WTC11 (cell line): ENCODE measurements around the gene TSC22D2.

Source experiments
- ATF2 ChIP-seq: sonication (generic); formaldehyde crosslinking; IDR thresholded peaks from 2 replicates; pipeline ENCODE4 v1.8.1; 2022; ENCODE audit warnings: low read depth, missing genetic modification reagents, borderline replicate concordance
- CTCF ChIP-seq: fragments of 200-600 bp; IDR thresholded peaks from 2 replicates; pipeline ENCODE4 v1.8.0; 2022; ENCODE audit warnings: antibody characterized with exemption
- E2F1 ChIP-seq: sonication (generic); formaldehyde crosslinking; IDR thresholded peaks from 2 replicates; pipeline ENCODE4 v1.8.0; 2022; ENCODE audit warnings: mild to moderate bottlenecking, missing genetic modification reagents
- FOXP4 ChIP-seq: sonication (generic); formaldehyde crosslinking; IDR thresholded peaks from 2 replicates; pipeline ENCODE4 v1.8.0; 2022; ENCODE audit warnings: mild to moderate bottlenecking, missing genetic modification reagents
- MAX ChIP-seq: sonication (generic); formaldehyde crosslinking; IDR thresholded peaks from 2 replicates; pipeline ENCODE4 v1.8.0; 2022; ENCODE audit warnings: mild to moderate bottlenecking, missing genetic modification reagents
- NFE2L1 ChIP-seq: sonication (generic); formaldehyde crosslinking; IDR thresholded peaks from 2 replicates; pipeline ENCODE4 v1.8.1; 2023; ENCODE audit warnings: missing genetic modification reagents
- ZNF232 ChIP-seq: sonication (generic); formaldehyde crosslinking; IDR thresholded peaks from 2 replicates; pipeline ENCODE4 v1.8.0; 2022; ENCODE audit warnings: mild to moderate bottlenecking, missing genetic modification reagents
- ZNF512 ChIP-seq: sonication (generic); formaldehyde crosslinking; IDR thresholded peaks from 2 replicates; pipeline ENCODE4 v1.8.1; 2022; ENCODE audit warnings: missing genetic modification reagents, borderline replicate concordance

- TF ChIP-seq CTCF (no peak), ZNF232 (CRISPR knock-in tag) (no peak), FOXP4 (CRISPR knock-in tag) (no peak), ATF2 (CRISPR knock-in tag) (no peak), E2F1 (no peak), NFE2L1 (CRISPR knock-in tag) (no peak), ZNF512 (CRISPR knock-in tag) (no peak), MAX (CRISPR knock-in tag) (no peak)
Measured at GRCh38 chr3:150414258-150414657, 6.2 kb downstream of the TSC22D2 start.
